Measurements from ENCODE around the gene TMEM232.
"Not testable (repeated sequence)": the region's sequence is repeated elsewhere in the genome, so short reads cannot be mapped to it uniquely, and the experiment has no call there.

TMEM232 gene

DNA sequence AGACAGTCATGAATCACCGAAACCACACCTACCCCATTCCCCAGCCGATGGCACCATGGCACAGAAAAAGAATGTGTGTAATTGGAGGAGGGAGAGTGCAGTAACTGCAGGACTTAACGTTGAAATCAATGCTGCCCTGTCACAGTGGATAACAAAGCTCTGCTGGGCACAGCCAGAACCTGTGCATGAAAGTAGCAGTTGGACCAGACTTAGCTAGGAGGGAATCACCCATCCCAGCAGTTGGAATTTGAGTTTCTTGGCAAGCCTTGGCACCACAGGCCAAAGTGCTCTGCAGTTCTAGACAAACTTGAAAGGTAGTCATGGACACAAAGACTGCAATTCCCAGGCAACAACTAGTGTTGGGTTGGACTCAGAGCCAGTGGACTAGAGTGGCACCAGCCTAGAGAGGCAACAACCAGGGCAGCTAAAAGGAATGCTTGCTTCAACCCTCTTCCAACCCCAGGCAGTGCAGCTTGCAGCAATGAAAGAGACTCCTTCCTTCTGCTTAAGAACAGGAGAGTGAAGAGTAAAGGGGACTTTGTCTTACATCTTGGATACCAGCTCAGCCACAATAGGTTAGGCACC, 19.1 kb downstream of the TMEM232 start:
- DNase-seq (ENCODE audit: low read depth): no peak

GRCh38 chr5:110705349-110705748, 21.1 kb downstream of the TMEM232 start:
- no peak for DNase-seq (ENCODE audit: low read depth)

DNA sequence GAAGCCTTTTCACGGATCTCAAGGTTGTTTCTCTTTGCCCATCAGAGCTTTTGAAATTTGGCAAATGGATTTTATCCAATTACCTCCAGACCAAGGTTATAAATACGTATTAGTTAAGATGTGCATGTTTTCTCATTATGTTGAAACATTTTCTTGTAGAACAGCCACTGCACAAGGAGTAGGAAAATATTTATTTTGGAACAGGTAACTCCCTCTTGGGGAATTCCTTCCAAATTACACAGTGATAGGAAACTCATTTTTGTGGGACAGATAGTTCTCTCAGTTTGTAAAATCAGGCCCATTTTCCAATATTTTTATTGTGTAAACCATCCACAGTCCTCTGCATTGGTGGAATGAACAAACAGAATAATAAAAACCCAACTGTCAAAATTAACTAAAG, 23.0 kb downstream of the TMEM232 start:
- DNase-seq (ENCODE audit: low read depth): no peak

DNA sequence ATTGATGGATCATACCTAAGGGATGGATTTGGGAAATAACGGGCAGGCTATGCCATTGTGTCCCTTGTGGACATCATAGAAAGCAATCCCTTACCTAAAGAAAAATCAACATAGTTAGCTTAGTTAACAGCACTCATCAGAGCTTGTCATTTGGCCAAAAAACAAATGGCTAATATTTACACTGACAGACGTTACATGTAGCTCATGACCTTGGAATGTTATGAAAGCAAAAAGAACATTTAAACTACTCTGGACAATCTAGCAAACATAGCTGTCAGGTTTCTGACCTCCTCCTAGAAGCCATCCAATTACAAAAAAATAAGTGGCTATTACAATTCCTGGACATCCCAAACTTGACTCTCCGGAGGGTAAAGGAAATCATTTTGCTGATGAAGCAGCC, 23.8 kb downstream of the TMEM232 start:
- no peak for DNase-seq (ENCODE audit: low read depth)

DNA sequence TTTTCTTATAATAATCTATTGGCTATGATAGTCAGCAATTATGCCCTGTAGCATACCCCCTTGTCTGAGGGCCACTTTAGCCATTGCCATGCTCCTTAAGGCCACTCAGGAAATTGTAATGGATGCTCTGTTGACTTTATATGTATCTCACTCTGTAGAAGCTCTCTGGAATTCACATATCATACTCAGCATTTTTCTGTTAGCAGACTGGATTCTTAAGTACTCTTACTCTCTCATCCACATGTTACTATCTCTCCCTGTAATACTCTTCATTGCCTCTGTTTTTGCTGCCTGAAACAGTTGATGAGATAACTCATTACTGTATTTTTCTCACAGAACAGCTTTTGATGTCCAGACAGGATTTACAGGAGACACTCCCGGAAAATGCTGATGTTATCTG, 24.2 kb downstream of the TMEM232 start:
- no peak for DNase-seq (ENCODE audit: low read depth)

- not testable (repeated sequence) for DNase-seq (ENCODE audit: low read depth)
Measured at GRCh38 chr5:110692669-110693068, 33.8 kb downstream of the TMEM232 start.

DNA sequence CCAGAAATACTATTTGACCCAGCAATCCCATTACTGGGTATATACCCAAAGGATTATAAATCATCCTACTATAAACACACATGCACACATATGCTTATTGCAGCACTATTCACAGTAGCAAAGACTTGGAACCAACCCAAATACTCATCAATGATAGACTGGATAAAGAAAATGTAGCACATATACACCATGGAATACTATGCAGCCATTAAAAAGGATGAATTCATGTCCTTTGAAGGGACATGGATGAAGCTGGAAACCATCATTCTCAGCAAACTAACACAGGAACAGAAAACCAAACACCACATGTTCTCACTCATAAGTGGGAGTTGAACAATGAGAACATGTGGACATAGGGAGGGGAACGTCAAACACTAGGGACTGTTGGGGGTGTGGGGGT, 35.9 kb downstream of the TMEM232 start:
- not testable (repeated sequence) for DNase-seq (ENCODE audit: low read depth)

DNA sequence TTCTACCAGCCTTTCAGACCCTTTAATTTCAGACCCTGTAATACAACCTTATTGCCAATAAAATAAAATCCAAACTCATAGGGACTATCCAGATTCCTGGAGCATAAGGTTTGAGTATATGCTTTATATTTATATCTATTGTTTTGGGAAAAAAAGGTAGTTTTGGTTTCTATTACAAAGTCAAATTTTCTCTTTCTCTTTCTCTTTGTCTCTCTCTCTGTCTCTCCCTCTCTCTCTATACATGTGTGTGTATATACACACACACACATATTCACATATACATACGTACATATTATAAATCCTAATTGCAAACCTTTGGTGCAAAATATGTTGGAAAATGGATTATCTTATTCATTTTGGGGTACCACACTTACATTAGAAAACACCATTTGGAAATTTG, 39.0 kb downstream of the TMEM232 start:
- DNase-seq (ENCODE audit: low read depth): no peak

DNA sequence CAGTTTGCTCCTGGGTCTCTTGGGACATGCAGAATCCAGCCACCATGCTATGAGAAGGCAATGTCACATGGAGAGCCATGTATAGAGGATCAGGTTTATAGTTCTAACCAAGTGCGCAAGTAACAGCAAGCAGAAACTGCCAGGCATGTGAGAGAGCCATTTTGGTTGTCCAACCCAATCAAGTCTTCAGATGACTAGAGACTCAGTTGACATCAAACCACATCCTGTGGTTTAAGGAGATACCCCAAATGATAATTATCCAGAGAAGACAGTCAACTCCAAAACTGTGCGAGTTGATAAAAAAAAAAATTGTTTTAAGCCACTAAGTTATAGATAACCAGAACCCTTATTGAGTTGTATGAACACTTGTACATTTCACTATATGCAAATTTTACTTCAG, 40.2 kb downstream of the TMEM232 start:
- DNase-seq (ENCODE audit: low read depth): no peak

DNA sequence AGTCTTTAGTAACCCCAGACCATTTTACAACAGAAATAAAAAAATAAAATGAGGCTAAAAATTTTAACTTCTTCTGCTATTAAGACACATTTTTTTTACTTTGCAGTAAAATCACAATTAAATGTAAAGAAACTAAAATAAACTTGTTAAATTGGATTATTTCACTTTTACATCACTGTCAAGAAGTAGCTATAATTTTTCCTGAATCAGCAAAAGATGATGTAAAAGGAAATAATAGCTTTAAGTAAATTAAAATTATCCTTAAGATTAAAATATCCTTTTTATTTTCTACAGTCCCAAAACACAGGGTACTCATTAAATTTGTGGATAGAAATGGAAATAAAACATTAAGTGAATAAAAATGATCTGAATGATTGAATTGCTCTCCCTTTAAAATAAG, 44.5 kb downstream of the TMEM232 start:
- DNase-seq (ENCODE audit: low read depth): no peak

- DNase-seq (ENCODE audit: low read depth): no peak
Measured at GRCh38 chr5:110681109-110681508, 45.4 kb downstream of the TMEM232 start.

DNA sequence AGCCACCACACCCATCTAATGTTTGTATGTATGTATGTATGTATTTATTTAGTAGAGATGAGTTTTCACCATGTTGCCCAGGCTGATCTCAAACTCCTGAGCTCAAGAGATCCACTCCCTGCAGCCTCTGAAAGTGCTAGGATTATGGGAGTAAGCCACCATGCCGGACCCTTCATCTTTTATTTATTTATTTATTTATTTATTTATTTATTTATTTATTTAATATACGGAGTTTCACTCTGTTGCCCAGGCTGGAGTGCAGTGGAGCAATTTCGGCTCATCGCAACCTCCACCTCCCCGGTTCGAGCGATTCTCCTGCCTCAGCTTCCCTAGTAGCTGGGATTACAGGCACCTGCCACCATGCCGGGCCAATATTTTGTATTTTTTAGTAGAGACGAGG, 49.9 kb downstream of the TMEM232 start:
- DNase-seq (ENCODE audit: low read depth): not testable (repeated sequence)

- DNase-seq (ENCODE audit: low read depth): no peak
Measured at GRCh38 chr5:110665184-110665726, 61.2 kb downstream of the TMEM232 start.

GRCh38 chr5:110663525-110663924, 62.9 kb downstream of the TMEM232 start:
- DNase-seq (ENCODE audit: low read depth): no peak

DNA sequence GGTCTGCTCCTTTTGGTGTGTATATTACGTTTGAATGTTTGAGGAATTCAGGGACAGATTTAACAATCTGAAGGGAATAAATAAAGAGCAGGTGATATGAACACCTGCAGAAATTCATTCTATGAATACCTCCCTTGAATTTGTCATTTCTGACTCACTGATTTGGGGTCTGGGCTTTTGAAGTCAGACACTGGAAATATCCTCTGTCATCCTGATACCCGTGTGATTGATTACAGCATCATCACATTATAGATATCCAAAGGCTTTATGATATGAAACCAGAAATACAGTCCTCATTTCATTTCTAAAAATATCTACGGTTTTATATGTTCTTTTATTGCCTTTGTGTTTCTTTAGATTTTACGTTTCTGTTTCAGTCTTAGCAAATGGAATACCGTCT, 68.5 kb downstream of the TMEM232 start:
- no peak for DNase-seq (ENCODE audit: low read depth)

- no peak for DNase-seq (ENCODE audit: low read depth)
Measured at GRCh38 chr5:110653231-110653970, 73.1 kb downstream of the TMEM232 start.

GRCh38 chr5:110651507-110651906, 75.0 kb downstream of the TMEM232 start:
- no peak for DNase-seq (ENCODE audit: low read depth)

DNA sequence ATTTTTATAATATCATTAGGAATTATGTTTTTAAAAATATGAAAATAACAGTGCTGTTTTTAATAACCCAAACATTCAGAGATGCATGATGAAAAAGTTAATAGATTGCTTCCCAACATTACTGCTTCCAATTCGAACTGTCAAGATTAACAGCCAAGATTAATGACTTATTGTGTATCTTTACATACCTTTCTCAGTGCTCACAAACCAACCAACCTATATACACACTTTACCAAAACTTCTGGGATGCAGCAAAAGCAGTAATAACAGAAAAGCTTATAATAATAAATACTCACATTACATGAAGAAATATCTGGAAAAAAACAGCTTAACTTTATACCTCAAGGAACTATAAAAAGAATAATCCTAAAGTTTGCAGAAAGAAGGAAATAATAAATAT, 82.1 kb downstream of the TMEM232 start:
- DNase-seq (ENCODE audit: low read depth): no peak

- DNase-seq (ENCODE audit: low read depth): no peak
Measured at GRCh38 chr5:110638970-110639902, 87.2 kb downstream of the TMEM232 start.

GRCh38 chr5:110634475-110634874, 92.0 kb downstream of the TMEM232 start:
- DNase-seq (ENCODE audit: low read depth): no peak

DNA sequence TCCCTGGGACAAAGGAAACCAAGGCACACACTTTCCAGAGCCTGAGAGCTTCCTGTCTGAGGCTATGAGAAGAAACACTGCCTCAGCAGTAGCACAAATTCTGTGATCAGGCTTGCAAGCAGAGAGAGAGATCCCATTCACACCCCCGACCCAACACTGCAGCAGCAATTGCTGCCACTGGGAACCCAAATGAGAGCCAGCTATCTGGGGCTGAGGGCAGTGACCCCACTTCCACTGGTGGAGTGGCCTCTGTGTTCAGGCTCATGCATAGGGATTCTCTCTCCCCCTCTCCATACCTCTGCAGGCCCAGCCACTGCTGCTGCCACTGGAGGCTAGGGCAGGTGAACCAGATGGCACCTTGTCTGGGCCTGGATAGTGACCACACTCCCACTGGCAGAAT, 95.2 kb downstream of the TMEM232 start:
- DNase-seq (ENCODE audit: low read depth): no peak

DNA sequence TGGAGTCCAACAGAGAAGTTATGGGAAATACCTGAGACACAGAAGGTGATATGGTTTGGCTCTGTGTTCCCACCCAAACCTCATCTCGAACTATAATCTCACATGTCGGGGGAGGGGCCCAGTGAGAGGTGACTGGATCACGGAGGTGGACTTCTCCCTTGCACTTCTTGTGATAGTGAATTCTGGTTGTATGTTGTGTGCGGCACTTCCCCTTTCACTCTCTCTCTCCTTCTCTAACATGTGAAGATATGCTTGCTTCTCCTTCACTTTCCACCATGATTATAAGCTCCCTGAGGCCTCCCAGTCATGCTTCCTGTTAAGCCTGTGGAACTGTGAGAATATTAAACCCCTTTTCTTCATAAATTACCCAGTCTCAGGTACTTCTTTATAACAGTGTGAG, 96.1 kb downstream of the TMEM232 start:
- DNase-seq (ENCODE audit: low read depth): no peak

Data from activated T-helper 9 cell treated with anti-CD3 and anti-CD28 coated beads, Interleukin-2, amount 50 U/mL, for 16 hours (primary cell).